Right cardiac atrium (tissue), 5 donors: ENCODE measurements around the gene TRPV6. TPM values are rescaled to one million over a fixed set of nuclear protein-coding genes. Genes with fewer than 3 reads are reported as not detected.

Source experiments
- ATAC-seq, 2 donors: fragments of 200-7000 bp; cut with Tn5 transposase; one replicate each; pipeline versions ENCODE4 v1.8.0 to v1.9.1; 2020; ENCODE audit warnings: moderate library complexity in 2 of 2, mild to moderate bottlenecking in 1 of 2
- DNase-seq, 3 donors: peaks; one replicate each; pipeline ENCODE4 v3.0.0-alpha.2; 2020
- H3K27ac ChIP-seq: one replicate; pipeline ENCODE4 v1.5.1; 2013; ENCODE audit warnings: mild to moderate bottlenecking, low read length, control low read depth, moderate library complexity
- H3K27me3 ChIP-seq: one replicate; pipeline ENCODE4 v1.6.1; 2013; ENCODE audit not compliant: control insufficient read depth, insufficient read depth
- H3K4me1 ChIP-seq: one replicate; pipeline ENCODE4 v1.6.1; 2013; ENCODE audit warnings: low read length; ENCODE audit not compliant: control insufficient read depth, insufficient read depth
- H3K4me3 ChIP-seq: one replicate; pipeline ENCODE4 v1.5.1; 2013; ENCODE audit warnings: low read length, control low read depth
- H3K9me3 ChIP-seq: one replicate; pipeline ENCODE4 v1.6.1; 2013; ENCODE audit warnings: low read length; ENCODE audit not compliant: control insufficient read depth
- WGBS: extraction: QIAGEN DNeasy Blood & Tissue Kit; methylation state at CpG from one replicate; pipeline ENCODE4 v1.1.7; 2013; 5-methylcytosine and 5-hydroxymethylcytosine counted together
- intact Hi-C, 4 donors: fragments of 100-400 bp; cut with DNase I; formaldehyde crosslinking; loops; one replicate each; pipeline versions ENCODE4 v1.11.0 to v1.14.0; 2022 to 2023
- long read RNA-seq, 4 donors: library from polyadenylated mRNA; unstranded; transcript quantifications; one replicate each; pipeline ENCODE4 v2.0.0, GENCODE V29; 2020 to 2021
- polyA plus RNA-seq: library from polyadenylated mRNA; stranded (reverse); fragments of 200-250 nt; gene quantifications from one replicate; pipeline ENCODE4 v1.2.3, GENCODE V29; 2013
- total RNA-seq, 4 donors: library from RNA; stranded (reverse); fragmentation: NEBNext Ultra II Directional; extraction: Animal tissue kit (Norgen Biotek cat#: 25700); gene quantifications; one replicate each; pipeline ENCODE4 v1.2.1, GENCODE V29; 2021
- donor health status: healthy with polysubstance abuse.
- donor health status: DM: no; HTN: yes; CAD: no.
- donor health status: DM: no; HTN: no; CAD: no.
- donor health status: DM: no; HTN: yes; CAD: no; lungs with severe emphysema.
- donor health status: DM: yes; HTN: yes; CAD: no.

Gene TRPV6
- total RNA-seq, result not detected
- polyA plus RNA-seq, result not detected
- long read RNA-seq, donor 1, result 0 reads
- long read RNA-seq, donor 2, result 0 reads
- long read RNA-seq, donor 3, result 0 reads
- long read RNA-seq, donor 4, result 0 reads

DNA sequence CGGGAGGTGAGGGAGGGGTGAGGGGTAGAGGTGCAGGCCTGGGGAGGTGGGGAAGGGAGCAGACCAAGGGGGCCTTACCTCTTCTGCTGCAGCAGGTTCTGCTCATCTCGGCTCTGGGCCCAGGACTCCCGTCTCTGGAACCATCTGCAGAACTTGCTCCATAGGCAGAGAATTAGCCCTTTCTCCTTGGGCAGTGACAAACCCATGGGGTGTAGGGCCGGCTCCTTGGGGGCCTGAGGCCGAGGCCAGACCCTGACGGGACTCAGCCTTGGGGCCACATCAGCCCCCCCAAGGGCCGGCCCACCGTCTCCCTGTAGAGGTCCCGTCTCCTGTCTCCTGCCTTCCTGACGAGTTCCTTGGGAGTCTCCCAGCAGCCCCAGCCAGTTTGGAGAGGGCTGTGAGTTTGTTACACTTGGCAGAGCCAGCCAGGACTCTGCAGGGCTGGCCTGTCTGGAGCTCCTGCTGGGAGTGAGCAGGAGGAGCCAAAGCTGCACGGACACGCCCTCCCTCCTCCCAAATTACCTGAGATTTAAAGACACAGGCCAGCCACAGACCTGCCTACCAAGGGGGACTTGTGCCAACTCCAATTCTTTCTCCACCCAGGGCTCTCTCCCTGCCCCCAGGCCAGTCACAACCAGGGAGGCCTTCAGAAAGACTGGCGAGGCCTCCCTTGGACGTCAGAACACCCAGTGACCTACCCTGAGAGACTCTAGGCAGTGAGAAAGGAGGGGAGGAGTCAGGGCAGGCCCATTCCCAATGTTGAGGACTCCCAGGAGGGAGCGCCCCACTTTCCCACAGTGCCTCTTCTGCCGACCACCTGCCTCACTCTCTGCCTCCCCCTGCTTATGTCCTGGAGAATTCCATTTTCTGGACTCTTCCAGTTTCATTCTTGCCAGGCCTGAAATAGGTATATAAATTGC is at the start of gene TRPV6:
Gene TRPV6 (minus strand): TSS at position 435 of the 920 bp plus-strand sequence.
- Histone ChIP-seq H3K27ac (no peak within 1 kb of the TSS), H3K9me3 (no peaks in the 10 kb centered on the region), H3K4me3 (no peak within 1 kb of the TSS), H3K4me1 (no peaks in the 10 kb centered on the region), H3K27me3 (no peaks in the 10 kb centered on the region)
- DNase-seq, result no peak
- peak in 1 of 2 donors; percentile 32 for ATAC-seq
- intact Hi-C loops, result no loop called here
- 48% methylated on average over 16 of the region's 16 CpGs for WGBS

DNA sequence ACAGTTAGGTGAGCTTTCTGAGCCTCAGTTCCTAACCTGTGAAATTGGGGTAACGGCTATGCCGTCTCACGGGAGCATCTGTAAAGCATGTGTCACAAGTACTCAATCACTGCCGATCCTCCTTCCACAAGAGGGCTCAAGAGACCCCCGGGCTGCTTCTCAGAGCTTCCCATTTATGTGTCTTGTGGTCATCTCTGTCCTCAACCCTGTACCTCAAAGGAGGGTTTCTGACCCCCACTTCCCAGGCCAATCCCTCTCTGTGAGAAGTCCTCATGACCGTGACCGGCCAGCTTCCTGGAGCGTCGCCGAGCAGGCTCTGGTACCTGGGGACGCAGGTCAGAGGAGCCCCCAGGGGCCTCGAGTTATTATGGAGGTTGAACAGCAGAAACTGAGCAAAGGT is 48.5 kb upstream of the TRPV6 start:
- Histone ChIP-seq H3K27me3 (no peaks in the 10 kb centered on the region), H3K4me1 (no peaks in the 10 kb centered on the region), H3K4me3 (no peak overlapping the region), H3K27ac (no peak overlapping the region), H3K9me3 (no peaks in the 10 kb centered on the region)
- ATAC-seq, result no peak
- intact Hi-C loops, result no loop called here
- WGBS, result 76% methylated on average over 12 of the region's 12 CpGs
- no peak for DNase-seq

DNA sequence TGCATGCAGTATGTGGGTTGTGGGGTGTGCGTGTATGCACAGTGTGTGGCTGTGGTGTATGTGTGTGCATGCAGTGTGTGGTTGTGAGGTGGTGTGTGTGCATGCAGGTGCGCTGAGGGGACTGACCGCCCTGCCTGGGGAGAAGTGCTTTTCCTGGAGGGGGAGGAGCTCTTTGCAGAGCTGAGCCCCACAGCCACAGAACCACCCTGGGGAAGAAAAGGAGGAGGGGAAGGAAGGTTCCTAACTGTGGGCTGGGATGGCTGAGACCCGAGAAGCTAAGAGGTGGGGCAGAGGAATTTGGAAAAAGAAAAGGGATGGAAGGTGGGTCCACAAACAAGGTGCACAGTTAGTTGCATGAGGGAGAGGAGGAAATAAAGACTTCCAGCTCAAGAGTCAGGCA is 48.1 kb upstream of the TRPV6 start, which contains the start of gene TRPV5:
Gene TRPV5 (minus strand): TSS at position 123 of the 400 bp plus-strand sequence. CDS start 287 bp downstream, outside the sequence.
- ATAC-seq, result no peak
- no peak within 1 kb of the TSS for H3K27ac ChIP-seq
- intact Hi-C loops, result no loop called here
- no peak within 1 kb of the TSS for H3K4me3 ChIP-seq
- no peaks in the 10 kb centered on the region for H3K9me3 ChIP-seq
- WGBS, result 78% methylated on average over 4 of the region's 4 CpGs
- no peaks in the 10 kb centered on the region for H3K4me1 ChIP-seq
- DNase-seq, result no peak
- no peaks in the 10 kb centered on the region for H3K27me3 ChIP-seq

DNA sequence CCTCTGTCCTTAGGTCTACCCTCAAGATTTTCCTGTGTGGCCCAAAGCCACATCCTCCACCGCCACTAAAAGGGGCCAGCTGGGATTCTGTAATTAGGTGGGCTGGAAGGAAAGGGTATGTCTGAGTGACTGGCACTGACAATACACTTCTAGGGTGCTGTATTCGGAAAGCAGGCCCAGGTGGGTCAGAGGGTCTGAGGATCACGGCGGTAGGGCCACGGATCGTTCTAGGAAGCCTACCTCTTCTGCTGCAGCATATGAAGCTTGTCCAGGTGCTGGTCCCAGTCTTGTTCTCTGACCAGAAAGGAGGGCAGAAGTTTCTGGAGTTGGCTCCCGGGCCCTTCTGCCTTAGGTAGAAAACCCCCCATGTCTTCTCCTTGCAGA is 47.5 kb upstream of the TRPV6 start:
- no peak for ATAC-seq

DNA sequence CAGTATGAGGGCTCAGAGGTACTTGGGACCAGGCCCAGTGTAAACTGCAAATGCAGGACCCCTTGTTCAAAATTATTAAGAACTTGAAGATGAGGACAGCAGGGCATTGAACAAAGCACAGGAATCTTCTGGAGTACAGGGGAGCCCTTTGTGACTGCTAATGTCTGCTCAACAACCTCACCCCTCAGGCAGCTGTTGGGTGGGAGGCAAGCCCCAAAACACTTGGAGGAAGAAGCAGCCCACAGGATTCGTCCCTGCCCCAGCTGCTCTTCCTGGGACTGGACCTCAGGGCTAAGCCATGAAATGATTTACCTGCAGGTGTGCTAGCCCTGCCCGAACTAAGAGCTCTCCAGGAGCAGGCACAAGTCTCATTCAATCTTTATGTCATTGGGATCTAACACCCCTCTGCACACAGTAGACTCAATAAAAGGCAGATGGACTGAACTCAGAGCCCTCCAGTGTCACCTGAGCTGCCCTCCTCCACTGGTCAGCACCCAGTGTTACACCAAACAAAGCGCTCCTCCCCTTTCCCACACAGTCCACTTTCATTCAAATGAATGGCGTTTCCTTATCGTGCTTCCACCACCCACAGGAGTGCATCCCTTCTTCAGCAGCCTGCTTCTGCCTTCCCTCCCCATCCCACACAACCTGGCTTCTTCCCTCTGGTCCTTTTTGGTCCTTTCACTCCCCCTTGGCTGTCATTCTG is 47.0 kb upstream of the TRPV6 start:
- Histone ChIP-seq H3K27ac (no peak overlapping the region), H3K9me3 (no peaks in the 10 kb centered on the region), H3K27me3 (no peaks in the 10 kb centered on the region), H3K4me1 (no peaks in the 10 kb centered on the region), H3K4me3 (no peak overlapping the region)
- no peak for ATAC-seq
- DNase-seq, result no peak
- WGBS, result 59% methylated on average over 5 of the region's 5 CpGs
- intact Hi-C loops, result no loop called here

More for the DNA sequence above, 47.5 kb upstream of the TRPV6 start:
- H3K9me3 ChIP-seq, result no peaks in the 10 kb centered on the region
- no peak overlapping the region for H3K4me3 ChIP-seq
- 81% methylated on average over 7 of the region's 7 CpGs for WGBS
- intact Hi-C loops, result no loop called here
- no peaks in the 10 kb centered on the region for H3K27me3 ChIP-seq
- H3K4me1 ChIP-seq, result no peaks in the 10 kb centered on the region
- DNase-seq, result no peak
- H3K27ac ChIP-seq, result no peak overlapping the region

DNA sequence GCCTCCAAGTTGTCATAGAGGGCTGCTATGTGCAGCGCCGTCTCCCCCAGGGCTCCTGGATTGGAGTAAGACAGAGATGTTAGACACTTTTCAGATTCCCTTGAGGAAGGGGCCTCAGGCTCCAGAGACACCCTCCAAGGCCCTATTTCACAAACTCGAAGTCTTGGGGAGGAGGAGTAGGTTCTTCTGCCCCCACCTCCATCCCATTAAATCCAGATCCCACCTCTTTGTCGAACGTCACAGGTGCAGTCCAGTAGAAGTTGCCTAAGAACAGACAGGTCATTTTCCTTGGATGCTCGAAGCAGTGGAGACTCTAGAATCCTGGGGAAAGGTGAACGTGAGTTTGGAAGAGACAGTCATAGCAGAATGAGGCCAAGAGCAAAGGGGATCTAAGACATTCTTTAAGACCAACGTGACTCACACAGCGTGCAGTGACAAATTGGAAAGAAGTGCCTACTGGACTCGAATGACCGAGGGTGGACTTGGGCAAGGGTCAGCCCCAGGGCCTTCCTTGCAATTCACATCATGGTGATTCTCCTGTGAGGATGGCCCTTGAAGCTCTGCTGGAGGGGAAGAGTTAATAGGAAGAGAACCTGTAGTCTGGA is 44.7 kb upstream of the TRPV6 start:
- WGBS, result 86% methylated on average over 11 of the region's 11 CpGs
- Histone ChIP-seq H3K4me1 (no peaks in the 10 kb centered on the region), H3K4me3 (no peak overlapping the region), H3K27me3 (no peaks in the 10 kb centered on the region), H3K27ac (no peak overlapping the region), H3K9me3 (no peaks in the 10 kb centered on the region)
- ATAC-seq (no peak), DNase-seq (no peak)
- intact Hi-C loops, result no loop called here

DNA sequence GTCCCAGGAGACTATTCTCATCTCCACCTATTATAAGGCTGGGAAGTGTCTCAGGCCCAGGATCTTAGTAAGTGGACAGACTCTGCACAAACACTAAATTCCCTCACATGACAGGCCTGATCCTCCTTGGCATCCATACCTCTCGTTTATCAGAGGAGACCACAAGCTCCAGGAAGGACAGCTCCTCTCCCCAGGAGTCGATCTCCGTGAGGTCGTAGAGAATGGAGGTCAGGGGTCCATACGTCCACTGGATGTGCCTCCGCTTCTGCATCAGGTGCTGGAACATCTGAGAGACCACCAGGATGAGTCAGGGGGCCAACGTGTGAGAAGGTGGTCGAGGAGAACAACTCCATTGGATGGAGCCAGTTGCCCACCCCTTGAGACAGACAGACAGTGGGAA is 42.4 kb upstream of the TRPV6 start:
- ATAC-seq, result no peak
- no peak overlapping the region for H3K4me3 ChIP-seq
- WGBS, result 77% methylated on average over 8 of the region's 8 CpGs

DNA sequence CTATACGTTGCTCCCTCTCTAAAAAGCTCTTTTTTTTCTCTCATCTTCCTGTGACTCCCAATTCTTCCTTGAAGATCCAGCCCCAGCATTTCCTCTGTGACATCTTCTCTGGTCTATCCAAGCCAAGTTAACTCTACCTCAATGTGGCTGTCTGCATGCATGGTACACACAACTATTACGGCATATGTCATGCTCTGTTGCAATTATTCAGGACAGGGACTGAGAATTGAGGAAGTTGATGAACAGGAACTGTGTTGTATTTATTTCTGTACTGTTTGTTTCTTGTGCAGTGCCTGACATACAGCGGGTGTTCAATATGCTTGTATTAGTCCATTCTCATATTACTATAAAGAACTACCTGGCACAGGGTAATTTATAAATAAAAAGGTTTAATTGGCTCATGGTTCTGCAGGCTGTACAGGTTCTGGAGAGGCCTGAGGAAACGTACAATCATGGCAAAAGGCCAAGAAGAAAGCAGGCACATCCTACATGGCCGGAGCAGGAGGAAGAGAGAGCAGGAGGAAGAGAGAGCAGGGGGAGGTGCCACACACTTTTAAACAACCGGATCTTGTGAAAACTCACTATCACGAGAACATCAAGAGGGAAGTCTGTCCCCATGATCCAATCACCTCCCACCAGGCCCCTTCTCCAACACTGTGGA is 41.7 kb upstream of the TRPV6 start:
- Histone ChIP-seq H3K27me3 (no peaks in the 10 kb centered on the region), H3K4me3 (no peak overlapping the region), H3K4me1 (no peaks in the 10 kb centered on the region), H3K9me3 (no peaks in the 10 kb centered on the region), H3K27ac (no peak overlapping the region)
- DNase-seq (no peak), ATAC-seq (peak; percentile 40 to 42)
- WGBS, result 52% methylated on average over 7 of the region's 7 CpGs
- intact Hi-C loops, result no loop called here

More for the DNA sequence above, 42.4 kb upstream of the TRPV6 start:
- DNase-seq, result no peak
- no peaks in the 10 kb centered on the region for H3K9me3 ChIP-seq
- no peaks in the 10 kb centered on the region for H3K27me3 ChIP-seq
- H3K4me1 ChIP-seq, result no peaks in the 10 kb centered on the region
- intact Hi-C loops, result no loop called here
- H3K27ac ChIP-seq, result no peak overlapping the region

DNA sequence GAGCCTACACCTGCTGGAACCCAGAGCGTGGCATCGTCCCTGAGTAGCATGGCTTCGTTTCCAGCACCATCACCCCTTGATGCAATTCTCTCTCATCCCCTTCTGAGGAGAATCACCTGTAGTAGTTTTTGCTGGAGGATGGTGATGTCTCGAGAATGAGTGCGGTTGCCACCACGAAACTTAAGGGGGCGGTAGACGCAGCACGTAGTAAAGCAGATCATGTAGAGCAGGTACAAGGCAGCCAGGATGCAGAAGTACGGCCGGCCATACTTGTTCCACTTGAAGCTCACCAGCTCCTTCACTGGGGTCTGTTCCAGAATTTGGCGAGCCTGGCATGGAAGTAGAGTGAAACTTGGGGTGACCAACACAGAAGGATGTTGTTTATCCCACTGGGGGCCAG is 39.9 kb upstream of the TRPV6 start:
- ATAC-seq (no peak), DNase-seq (no peak)
- Histone ChIP-seq H3K9me3 (no peaks in the 10 kb centered on the region), H3K4me3 (no peak overlapping the region), H3K4me1 (no peaks in the 10 kb centered on the region), H3K27ac (no peak overlapping the region), H3K27me3 (no peaks in the 10 kb centered on the region)
- WGBS, result 61% methylated on average over 12 of the region's 12 CpGs
- intact Hi-C loops, result no loop called here

DNA sequence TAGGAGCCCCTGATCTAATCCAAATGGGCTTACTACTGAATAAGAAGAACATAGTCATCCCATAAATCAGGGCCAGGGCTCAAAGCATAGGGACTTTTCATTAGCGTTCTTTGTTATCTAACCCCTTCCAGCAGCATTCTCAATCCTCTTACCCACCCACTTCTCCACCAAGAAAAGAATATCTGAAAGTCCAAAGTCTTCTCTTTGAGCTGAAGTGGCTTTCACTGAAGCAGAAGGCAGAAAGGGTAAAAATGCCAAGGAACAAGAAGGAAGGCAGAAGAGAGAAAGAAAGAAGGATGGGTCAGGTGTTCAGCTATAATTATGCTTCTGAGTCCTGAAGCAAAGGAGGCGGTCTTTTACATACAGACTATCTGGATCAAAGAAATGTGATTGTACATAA is 37.8 kb upstream of the TRPV6 start:
- intact Hi-C loops, result no loop called here
- H3K4me1 ChIP-seq, result no peaks in the 10 kb centered on the region
- H3K4me3 ChIP-seq, result no peak overlapping the region
- ATAC-seq (no peak), DNase-seq (no peak)
- 45% methylated on average over 2 of the region's 2 CpGs for WGBS
- no peaks in the 10 kb centered on the region for H3K27me3 ChIP-seq
- H3K9me3 ChIP-seq, result no peaks in the 10 kb centered on the region
- H3K27ac ChIP-seq, result no peak overlapping the region
